ENCODE data around the gene PSTPIP2.
A peak's percentile ranks its signal among the peaks of the same experiment; 100 is the strongest.

PSTPIP2 gene

DNA sequence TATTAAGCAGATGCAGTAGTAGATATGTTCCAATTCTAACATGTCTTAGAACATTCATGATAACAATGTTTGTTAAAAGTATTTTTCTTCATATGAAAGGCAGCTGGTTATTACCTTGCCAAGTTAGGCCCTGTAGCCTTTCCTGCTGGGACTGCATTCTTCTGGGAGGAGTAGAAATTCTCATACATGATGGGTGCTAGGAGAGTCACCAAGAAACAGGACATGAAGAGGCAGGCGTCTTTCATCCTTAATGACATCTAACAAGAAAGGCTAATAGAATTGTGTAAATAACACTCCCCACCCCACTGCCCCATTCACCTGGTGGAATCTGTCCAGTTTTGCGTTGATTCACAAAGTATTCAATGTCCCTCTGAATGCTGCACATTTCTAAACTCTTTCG lies 80.3 kb downstream of the PSTPIP2 start:
- DNase-seq (ENCODE audit: low read depth) = no peak
- TF ChIP-seq, protein P1, sequence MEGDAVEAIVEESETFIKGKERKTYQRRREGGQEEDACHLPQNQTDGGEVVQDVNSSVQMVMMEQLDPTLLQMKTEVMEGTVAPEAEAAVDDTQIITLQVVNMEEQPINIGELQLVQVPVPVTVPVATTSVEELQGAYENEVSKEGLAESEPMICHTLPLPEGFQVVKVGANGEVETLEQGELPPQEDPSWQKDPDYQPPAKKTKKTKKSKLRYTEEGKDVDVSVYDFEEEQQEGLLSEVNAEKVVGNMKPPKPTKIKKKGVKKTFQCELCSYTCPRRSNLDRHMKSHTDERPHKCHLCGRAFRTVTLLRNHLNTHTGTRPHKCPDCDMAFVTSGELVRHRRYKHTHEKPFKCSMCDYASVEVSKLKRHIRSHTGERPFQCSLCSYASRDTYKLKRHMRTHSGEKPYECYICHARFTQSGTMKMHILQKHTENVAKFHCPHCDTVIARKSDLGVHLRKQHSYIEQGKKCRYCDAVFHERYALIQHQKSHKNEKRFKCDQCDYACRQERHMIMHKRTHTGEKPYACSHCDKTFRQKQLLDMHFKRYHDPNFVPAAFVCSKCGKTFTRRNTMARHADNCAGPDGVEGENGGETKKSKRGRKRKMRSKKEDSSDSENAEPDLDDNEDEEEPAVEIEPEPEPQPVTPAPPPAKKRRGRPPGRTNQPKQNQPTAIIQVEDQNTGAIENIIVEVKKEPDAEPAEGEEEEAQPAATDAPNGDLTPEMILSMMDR (conservative IDR thresholded peaks at IDR 0.05; ENCODE audit: low read length) = no peak
- no peak overlapping the region for H3K4me3 ChIP-seq (ENCODE audit: low read length)

DNA sequence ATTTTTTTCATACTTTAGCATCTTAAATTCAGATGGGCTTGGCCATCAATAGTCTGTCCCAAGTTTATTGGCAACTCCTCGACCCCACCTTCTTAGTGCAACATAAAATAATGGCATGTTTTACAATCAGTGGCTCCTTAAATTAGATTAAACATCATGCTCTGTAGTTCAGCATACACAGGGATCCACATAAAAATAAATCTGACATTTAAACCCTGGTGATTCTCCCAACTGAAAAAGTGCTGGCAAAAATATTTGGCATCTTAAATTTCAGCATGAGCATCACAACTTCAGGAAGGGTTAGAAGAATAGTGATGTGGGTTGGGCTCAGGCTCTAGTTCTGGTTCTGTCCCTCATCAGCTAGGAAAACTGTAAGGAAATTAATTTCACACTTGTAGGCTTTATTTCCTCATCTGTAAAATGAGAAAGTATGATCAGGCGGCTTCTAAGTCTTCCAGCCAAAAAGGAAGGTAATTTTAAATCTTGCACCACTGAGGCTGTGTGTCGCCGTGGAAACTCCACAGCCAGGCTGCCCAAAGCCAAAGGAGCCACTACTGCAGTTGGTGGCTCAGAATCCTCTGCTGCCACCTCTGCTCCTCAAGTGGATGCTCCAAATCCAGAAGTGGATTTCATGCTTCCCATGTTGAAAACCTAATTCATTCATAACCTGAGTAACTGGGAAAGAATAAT lies 87.4 kb downstream of the PSTPIP2 start:
- no peak overlapping the region for H3K4me3 ChIP-seq (ENCODE audit: low read length)
- TF ChIP-seq, protein P1 (conservative IDR thresholded peaks at IDR 0.05; ENCODE audit: low read length) = no peak
- DNase-seq (ENCODE audit: low read depth) = no peak

DNA sequence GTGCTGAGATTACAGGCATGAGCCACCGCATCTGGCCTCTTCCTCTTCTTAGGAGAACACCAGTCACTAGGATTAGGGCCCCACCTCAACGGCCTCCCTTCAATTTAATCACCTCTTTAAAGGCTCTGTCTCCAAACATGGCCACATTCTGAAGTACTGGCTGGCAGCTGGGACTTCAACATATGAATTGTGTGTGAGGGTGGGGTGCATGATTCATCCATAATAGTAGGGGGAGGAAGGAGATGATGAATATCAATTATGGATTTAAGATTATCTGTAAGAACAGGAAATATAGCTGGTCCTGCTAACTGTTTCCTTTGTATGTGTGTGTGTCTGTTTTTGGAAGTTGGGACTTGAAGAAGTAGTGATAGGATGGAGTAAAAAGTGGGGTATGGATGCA lies 90.2 kb downstream of the PSTPIP2 start:
- DNase-seq (ENCODE audit: low read depth) = no peak
- TF ChIP-seq, protein P1 (conservative IDR thresholded peaks at IDR 0.05; ENCODE audit: low read length) = no peak

DNA sequence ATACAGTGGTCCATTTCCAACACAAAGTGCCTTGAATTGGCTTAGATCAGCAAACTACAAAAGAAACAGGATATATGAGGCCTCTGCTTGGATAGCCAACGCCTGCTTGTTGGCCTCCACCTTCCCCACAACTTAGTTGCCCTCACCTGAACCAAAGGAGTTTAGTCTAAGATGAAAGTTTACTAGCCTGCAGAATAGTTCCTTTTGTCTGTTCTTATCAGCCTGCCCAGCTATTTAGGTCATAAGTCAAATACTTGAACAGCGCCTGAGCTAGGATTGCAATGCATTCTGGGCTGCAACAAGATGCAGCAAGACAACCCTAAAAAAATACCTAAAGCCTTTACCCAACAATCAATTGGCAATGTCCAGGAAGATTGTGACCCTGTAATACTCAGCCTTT lies 91.8 kb downstream of the PSTPIP2 start:
- H3K4me3 ChIP-seq (ENCODE audit: low read length) = no peak overlapping the region
- TF ChIP-seq, protein P1 (conservative IDR thresholded peaks at IDR 0.05; ENCODE audit: low read length) = no peak
- DNase-seq (ENCODE audit: low read depth) = no peak

More for the DNA sequence above, 90.2 kb downstream of the PSTPIP2 start:
- H3K4me3 ChIP-seq (ENCODE audit: low read length) = no peak overlapping the region

DNA sequence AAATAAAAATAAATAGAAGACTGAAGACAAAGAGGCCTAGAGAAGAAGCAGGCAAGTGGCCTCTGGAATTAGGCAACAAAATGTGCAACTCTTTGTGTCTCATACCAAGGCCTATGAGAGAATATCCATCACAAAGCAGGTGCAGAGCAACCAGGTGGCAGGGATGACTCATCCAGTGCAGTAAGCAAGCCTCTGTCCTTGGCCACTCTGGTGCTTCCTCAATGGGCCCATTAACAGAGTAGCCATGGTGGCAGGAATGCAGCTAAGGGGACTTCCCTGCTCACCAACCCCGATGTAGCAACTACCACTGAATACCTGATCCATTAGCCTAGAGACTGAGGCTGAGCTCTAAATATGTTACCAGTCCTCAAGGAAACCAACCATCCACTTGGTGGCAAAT lies 94.0 kb downstream of the PSTPIP2 start:
- TF ChIP-seq, protein P1 (conservative IDR thresholded peaks at IDR 0.05; ENCODE audit: low read length) = no peak
- no peak for DNase-seq (ENCODE audit: low read depth)
- no peak overlapping the region for H3K4me3 ChIP-seq (ENCODE audit: low read length)

DNA sequence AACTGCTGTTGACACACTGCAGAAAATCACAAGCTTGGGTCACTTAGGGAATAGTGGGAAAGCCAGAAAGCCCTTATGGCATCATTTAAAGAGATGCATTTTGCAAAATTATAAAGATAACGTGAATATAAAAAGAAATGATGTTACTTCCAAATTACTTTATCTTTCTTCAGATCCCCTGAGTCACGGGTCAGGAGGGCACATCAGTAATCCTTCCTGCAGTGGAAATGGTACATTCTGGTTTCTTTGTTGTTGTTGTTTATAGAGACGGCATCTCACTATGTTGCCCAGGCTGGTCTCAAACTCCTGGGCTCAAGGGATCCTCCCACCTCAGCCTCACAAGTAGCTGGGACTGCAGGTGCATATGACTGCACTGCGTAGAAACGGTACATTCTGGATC lies 95.1 kb downstream of the PSTPIP2 start:
- no peak for DNase-seq (ENCODE audit: low read depth)
- no peak overlapping the region for H3K4me3 ChIP-seq (ENCODE audit: low read length)
- TF ChIP-seq, protein P1 (conservative IDR thresholded peaks at IDR 0.05; ENCODE audit: low read length) = no peak

DNA sequence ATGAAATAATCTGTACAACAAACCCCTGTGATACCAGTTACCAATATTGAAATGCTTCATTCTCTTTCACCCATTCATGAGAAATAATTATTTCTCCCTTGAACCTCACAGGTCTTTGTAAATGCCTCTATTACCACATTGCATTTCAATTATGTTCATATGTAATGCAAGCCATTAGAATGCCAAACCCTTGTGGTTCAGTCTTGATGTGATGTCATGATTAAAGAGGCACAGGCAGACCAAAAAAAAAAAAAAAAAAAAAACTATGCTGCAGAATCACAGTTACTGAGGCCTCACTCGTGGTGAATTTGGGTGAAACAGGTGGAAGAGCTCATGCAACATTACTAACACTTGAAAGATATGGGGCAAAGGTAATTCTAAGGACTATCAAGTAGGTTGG lies 95.5 kb downstream of the PSTPIP2 start:
- H3K4me3 ChIP-seq (ENCODE audit: low read length) = no peak overlapping the region
- TF ChIP-seq, protein P1 (conservative IDR thresholded peaks at IDR 0.05; ENCODE audit: low read length) = no peak
- peak; percentile 72 for DNase-seq (ENCODE audit: low read depth)

Data from AG10803 (cell line).